ENCODE measurements around the gene ACSF3.

The ACSF3 gene

DNA sequence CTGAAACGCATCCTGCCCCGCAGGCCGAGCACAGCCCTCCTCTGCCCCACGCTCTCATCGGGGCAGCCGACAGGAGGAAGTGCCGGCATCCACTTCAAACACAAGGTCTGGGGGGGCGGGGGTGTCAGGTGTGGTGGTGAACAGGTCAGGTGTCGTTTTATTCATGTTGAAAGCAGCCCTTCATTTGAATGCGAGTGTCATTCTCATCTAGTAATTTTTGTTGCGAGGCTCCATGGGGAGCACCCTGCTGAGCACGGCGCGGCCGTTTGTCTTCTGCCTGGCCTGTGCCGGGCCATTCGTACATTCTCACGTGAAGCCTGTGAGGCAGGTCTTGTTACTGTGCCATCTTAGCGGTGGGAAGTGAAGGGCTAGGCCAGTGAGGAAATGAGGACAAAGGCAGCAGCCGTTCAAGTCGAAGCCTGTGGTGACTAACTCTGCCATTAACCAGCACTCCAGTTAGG is 1.9 kb downstream of the ACSF3 start:
- no peak for DNase-seq (ENCODE audit: low spot score)

DNA sequence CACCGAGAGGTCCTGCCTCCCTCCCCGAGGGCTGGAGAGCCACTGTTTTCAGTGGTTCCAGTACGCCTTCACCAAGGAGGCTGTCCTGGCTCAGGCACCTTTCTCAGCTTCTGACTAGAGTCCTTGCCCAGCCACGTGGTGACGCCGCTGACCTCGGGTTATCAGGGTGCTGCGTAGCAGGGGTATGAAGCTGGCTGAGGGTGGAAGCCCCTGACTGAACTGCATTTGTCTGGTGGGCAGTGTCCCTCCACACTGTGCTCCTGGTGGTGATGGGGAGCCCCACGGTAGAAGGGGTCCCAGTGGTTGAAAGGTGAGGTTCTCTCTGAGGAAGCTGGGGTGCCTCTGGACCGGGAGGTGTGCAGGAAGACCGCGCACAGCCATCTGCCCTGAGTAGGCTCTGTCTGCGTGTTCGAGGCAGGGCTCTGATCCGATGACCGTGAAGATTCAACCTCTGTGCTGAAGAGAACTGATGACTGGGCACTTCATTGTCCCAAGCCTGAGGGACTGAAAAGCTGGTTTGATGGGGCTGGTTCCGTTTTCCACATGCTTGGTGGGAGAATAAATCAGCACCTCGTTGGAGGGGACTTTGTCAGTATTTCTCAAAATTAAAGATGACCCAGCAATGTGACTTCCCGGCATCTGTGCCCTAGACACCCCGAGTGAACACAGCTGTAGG is 2.5 kb downstream of the ACSF3 start:
- no peak for DNase-seq (ENCODE audit: low spot score)

DNA sequence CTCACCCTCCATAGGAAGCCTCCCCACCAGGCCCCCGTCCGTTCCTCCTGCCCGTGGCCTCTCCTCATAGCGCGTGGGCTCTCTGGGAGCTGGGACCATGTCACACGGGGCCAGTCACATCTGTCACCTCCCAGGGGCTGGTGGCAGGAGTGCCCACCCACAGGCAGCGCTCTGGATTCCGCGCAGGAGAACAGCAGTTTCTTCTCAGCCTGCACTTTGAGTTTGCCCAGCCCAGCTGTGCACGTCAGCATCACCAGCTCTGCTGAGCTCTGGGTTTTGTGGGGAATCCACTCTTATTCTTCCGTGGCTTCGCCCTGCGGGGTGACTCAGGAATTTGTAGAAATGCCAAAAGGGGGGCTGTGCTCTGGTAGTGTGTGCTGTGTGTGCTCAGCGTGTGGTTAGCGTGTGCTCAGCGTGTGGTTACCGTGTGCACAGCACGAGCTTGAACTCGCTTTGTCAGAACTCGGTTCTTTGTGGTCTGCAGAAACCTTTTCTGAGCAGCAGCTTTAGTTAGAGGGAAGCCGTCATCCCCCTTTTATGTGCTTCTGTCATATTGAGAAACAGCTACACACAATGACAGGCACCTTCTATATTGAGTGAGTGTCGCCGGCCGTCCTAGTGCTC is 3.2 kb downstream of the ACSF3 start:
- peak; percentile 91 for DNase-seq (ENCODE audit: low spot score)

DNA sequence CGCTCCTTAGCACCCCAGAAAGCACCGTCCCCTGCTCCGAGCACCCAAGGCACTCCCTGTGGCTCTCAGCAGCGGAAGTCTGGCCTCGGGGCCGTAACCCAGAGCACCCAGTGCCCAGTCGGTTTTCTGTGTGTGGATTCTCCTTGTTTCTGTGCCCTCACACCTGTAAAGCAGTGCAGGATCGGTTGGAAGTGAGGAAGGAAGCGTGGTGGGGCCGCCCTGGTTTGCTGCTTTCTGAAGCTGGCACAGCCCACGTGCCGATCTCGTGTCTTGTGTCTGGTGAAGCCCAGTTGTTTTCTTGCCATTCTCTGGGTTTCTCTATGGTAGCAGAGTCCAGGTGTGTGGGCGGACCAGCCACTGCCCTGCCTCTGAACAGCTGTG is 3.7 kb downstream of the ACSF3 start:
- DNase-seq (ENCODE audit: low spot score): no peak

DNA sequence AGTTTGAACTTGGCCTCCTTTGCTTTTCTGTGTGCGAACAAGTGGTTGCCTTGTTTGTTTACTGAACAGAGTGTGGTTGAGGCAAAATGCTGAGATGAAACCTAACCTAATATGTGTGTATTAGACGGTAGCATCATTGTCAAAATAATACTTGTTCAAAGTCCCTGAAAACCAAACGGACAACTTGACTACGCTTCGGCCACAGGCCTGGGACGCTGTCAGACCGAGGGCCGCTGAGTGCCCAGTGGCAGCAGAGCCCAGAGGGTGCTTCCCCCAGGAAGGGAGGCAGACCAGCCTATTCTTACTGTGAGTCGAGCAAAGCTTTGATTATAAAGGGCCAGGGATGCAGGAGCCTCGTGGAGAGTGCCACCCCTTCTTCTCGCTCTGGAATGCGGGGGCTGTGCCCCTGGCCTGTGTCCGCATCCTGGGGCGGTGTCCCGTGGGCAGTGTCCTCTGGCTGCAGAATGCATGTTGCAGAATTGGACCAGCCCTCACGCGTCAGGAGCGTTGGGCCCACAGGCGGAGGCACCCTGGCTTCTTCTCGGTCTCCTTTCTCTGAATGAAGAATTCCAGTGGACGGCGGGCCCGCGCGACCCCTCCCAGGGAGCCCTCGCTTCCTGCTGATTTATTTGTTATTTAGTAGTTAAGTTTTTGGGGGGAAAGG is 5.2 kb downstream of the ACSF3 start:
- no peak for DNase-seq (ENCODE audit: low spot score)

DNA sequence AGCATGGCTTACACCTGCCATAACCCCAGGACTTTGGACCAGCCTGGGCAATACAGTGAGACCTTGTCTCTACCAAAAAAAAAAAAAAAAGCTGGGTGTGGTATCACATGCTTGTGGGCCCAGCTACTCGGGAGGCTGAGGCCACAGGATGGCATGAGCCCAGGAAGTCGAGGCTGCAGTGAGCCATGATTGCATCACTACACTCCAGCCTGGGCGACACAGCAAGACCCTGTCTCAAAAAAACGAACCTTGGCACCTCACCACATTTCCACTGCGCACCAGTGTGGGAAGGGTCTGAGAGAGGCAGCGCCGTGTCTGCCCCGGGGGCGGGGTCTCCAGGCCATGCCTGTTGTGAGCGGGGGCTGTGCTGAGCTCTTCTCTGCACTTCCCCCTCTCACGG is 6.3 kb downstream of the ACSF3 start:
- no peak for DNase-seq (ENCODE audit: low spot score)

DNA sequence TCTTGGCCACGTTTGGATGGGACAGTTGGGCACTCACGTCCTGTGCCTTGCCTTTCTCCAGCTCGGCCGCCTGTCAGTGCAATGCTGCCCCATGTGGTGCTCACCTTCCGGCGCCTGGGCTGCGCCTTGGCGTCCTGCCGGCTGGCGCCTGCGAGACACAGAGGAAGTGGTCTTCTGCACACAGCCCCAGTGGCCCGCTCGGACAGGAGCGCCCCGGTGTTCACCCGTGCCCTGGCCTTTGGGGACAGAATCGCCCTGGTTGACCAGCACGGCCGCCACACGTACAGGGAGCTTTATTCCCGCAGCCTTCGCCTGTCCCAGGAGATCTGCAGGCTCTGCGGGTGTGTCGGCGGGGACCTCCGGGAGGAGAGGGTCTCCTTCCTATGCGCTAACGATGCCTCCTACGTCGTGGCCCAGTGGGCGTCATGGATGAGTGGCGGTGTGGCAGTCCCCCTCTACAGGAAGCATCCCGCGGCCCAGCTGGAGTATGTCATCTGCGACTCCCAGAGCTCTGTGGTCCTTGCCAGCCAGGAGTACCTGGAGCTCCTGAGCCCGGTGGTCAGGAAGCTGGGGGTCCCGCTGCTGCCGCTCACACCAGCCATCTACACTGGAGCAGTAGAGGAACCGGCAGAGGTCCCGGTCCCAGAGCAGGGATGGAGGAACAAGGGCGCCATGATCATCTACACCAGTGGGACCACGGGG is 7.1 kb downstream of the ACSF3 start:
- DNase-seq (ENCODE audit: low spot score): no peak

DNA sequence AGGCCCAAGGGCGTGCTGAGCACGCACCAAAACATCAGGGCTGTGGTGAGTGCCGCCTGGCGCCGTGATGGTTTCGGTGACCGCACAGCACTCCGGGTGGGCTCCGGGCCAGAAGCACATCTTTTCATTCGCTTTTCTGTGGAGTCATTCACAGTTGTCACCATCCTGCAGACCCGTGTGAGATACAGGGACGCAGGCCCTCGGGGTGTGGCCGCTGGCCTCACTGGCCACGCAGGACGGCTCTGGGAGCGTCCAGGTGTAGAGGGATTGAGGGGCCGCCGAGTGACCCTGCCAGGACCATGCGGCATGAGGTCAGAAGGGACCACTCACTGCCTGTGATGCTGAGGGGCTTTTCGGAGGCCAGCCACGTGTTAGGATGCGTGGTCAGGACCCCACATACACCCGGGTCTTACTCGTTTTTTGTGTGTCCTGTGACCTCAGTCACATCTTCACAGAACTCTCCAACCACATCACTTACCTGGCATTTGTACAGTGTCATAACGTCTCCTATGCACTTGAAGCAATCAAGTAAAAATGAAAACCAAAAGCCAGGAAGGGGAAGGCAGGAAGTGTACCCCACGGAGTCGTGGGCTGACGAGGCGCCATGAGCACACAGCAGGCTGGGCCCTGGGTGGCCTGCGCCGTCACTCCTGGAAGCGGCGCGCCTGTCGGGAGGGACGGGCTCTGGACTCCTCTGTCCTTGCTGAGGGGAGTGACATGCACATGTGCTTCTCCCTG is 7.8 kb downstream of the ACSF3 start:
- no peak for DNase-seq (ENCODE audit: low spot score)

DNA sequence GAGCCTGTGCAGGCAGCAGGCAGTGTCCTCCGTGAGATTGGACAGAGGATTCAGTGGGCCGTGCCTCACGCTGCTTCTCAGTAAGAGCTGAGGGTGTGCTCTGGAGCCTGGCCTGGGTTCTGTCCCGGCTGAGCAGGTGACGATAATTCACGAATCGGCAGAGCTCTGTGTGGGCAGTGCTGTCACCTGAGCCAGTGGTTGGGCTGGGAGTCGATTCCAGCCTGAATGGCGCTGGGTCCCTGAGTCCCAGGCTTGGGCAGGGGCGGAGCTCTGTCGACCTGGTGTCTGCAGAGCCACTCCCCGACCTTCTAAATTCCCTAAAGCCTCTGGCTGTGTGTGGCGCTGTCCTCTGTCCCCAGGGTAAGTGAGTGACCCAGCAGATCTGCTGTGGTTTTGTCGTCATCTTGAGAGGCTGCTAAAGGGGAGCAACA is 8.4 kb downstream of the ACSF3 start:
- no peak for DNase-seq (ENCODE audit: low spot score)

DNA sequence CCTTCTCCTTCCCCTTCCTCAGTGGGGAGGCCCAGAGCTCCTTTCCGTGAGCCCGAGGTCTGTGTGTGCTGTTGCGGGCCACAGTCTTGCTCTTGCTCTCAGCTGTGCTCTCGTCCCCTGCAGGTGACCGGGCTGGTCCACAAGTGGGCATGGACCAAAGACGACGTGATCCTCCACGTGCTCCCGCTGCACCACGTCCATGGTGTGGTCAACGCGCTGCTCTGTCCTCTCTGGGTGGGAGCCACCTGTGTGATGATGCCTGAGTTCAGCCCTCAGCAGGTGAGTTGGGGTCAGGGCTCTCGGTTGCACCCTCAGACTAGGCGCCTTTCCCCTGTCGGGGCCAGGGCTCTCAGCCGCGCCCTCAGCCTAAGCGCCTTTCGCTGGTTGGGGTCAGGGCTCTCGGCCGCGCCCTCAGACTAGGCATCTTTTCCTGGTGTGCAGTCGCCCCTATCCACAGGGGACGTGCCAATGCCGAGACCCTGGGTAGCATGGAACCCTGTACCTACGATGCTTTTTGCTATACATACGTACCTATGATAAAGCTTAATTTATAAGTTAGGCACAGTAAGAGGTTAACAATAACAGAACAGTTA is 8.9 kb downstream of the ACSF3 start:
- no peak for DNase-seq (ENCODE audit: low spot score)

DNA sequence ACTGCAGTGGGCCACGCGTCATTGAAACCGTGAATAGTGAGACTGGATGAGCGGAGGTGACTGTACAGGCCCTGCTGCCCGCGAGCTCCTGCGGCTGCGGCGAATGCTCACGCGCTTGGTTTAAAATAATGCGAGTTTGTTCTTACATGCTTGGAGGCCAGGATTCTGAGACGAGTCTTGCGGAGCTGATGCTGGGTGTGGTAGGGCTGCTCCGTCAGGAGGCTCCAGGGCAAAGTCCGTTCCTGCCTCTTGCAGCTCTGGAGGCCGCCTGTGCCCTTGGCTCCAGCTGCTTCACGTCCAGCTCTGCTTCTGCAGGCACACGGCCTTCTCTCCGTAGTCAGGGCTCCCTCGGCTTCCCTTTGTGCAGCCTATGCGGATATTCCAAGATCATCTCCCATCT is 9.5 kb downstream of the ACSF3 start:
- DNase-seq (ENCODE audit: low spot score): no peak

DNA sequence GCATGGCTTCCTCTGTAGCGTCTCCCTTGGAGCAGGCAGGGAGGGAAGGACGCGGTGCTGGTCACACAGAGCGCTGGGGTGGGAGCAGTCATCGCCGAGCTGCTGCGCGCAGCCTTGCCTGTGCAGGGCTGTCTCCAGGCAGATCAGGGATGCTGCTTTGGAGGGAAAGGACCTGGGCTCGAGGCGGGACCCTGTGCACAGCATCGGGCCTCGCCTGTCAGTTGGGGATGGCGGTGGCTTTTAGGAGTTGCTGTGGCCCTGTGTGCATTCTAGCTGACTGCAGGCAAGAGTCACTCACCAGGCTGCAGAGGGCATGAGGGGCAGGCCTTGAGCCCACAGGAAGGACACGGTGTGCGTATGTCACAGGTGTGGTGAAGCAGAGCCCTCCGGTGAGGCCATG is 10.1 kb downstream of the ACSF3 start:
- no peak for DNase-seq (ENCODE audit: low spot score)

DNA sequence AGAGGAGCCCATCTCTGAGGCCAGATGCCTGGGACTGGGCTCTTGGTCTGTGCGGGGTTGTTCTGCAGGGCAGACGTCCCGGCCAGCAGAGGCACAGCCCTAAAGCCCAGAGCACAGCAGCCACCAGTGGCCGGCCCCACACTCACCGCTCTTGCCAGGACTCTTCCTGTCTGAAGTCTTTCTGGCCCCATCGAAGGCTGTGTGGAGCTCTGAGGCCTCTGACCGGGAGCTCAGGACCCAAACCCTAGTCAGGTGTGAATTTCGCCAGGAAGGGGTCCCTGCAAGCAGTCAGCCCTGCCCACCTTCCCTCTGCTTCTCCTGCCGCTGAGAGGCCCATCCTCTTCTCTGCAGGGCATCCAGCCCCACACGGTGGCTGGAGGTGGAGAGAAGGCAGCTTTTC is 10.7 kb downstream of the ACSF3 start:
- DNase-seq (ENCODE audit: low spot score): no peak

DNA sequence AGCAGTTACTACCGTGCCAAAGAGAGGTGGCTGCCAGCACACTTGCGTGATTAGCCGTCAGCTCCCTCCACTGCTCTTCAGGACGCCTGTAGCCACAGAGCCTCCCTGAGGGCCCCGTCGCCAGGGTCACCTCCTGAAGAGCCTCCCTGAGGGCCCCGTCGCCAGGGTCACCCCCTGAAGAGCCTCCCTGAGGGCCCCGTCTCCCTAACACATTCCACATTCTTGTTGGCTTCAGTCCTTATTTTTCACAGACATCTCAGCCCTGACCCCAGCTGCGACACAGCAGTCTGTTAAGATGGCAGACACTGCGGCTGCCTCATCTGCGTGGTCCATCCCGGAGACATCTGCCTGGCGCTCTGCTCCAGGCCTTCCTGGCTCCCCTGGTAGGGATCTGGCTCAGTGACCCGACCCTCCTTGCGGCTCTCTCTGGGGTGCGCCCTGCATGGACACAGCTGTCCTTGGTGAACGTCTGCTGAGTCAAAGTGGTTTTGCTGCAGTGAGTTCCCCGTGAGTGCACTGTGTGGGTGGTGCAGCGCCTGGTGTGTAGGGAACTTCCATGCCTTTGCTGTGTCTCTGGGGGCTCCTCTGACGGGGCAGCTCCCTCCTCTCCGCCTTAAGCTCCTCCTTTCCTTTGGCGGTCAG is 11.4 kb downstream of the ACSF3 start:
- DNase-seq (ENCODE audit: low spot score): no peak

DNA sequence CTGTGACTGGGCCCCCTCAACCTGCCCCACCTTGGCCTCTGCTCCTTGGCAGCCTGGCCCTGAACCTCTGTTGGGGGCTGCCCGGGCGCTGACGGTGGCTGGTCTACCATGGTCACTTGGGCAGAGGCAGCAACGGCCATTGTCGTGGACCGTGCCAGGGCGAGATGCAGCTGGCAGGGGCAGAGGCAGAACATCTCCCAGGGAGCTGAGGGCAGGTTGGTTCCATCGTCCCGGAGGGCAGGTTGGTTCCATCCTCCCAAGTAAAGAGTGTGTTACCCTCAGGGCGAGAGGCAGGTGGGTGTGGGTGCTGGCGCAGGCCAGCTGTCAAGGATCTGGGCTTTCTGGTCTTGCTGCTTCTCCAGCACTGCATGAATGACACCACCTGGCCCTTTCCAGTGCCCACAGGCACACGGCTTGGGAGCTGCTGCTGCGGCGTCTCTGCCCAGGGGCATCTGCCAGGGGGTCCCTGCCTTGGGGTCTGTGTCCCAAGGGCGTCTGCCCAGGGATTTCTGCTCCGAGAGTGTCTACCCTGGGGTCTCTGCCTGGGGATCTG is 12.0 kb downstream of the ACSF3 start:
- DNase-seq (ENCODE audit: low spot score): no peak

DNA sequence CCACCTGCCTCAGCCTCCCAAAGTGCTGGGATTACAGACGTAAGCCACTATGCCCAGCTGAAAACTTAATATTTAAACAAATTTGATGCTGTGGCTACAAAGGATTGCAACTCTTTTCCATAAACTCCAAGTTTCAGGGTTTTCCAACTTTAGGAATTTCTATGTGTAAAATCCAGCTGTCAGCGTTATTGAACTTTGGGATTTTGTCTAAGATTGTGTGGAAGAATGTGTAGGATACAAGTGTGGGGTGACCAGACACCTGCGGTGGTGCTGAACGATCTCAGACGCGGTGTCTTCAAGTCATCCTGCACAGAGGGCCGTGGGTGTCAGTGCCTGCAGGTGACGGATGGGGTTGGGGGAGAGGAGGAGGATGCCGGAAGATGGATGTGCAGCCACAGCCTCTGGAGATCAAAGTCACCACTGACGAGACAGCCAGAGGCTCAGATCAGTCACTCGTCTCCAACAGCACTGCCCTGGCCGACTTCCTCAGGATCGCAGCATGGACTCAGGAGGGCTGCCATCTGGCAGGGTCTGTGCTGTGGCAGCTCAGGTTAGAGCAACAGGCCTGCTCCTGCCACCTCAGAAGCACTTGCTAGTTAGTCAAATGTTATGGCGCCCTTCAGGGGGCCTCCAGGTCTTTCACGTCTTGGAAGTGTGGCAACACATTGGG is 13.0 kb downstream of the ACSF3 start:
- DNase-seq (ENCODE audit: low spot score): no peak

DNA sequence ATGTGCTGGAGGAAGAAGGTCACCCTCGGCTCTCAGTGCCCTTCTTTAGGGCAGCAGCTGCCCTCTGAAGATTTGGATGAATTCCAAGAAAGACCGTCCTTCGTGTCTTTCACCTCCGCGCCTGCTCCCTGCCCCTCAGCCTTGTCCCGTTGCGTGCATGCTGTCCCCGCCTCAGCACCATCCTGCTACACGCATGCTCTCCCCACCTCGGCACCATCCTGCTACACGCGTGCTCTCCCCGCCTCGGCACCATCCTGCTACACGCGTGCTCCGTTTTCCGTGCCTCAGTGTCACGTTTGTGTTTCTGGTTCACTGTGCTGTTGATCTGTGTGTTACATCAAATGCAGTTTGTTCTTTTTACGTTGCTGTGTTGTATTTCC is 13.5 kb downstream of the ACSF3 start:
- no peak for DNase-seq (ENCODE audit: low spot score)

DNA sequence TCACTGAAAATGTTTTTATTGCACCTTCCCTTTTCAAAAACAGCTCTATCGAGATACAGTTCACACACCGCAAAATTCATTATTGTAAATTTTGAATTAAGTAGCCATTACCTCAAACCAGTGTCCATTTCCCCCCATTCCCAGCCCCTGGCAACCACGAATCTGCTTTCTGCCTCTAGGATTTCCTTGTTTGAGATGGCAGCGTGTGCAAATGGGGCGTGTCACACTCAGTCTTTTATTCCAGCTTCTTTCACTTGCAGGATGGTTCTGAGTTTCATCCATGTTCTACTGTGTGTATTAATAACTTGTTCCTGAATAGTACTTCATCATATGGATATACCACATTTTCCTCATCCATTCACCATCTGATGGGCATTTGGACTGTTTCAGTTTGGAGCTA is 14.8 kb downstream of the ACSF3 start:
- DNase-seq (ENCODE audit: low spot score): no peak

DNA sequence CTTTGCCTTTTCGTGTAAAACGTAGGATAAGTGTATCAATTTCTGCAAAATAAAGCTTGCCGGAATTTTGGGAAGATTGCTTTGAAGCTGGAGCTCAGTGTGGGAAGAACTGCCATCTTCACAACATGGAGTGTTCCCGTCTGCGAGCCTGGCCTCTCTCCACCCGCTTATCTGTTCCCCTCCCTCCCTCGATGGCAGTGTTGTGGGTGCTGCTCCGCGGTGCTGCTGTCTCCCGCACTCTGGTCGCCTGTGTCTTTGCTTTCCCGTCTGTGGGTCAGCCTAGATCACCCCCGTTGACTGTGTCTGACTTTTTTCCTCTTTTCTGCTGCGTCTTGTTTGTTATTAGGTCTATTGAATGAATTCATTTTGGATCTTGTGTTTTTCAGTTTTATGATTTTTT is 17.0 kb downstream of the ACSF3 start:
- no peak for DNase-seq (ENCODE audit: low spot score)

DNA sequence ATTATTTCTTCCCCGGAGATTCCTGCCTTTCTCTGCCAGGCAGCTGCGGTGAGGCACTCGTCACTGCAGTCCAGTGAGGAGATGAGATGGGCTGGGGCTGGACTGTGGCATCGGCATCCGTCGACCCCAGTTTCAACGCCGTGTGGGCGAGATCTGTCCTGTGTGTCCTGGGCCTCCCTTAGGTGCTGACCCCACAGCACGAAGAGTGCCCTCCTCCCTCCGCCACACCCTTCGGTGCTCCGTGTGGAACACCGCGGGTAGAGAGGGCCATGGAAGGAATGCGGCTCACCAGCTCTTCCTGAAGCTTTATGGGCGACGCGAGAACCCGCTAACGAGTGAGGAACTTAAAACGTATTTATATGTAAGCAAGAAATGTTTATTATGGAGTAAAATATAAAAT is 17.6 kb downstream of the ACSF3 start:
- DNase-seq (ENCODE audit: low spot score): no peak
